UCSD-AML1 (cell line): Measurements from ENCODE around the gene MRPS15.
"Not testable (repeated sequence)": the region's sequence is repeated elsewhere in the genome, so short reads cannot be mapped to it uniquely, and the experiment has no call there.

Experiments used
- DNase-seq: peaks from one replicate; lab custom pipeline; 2025; ENCODE audit not compliant: unreplicated experiment; lab: John Stamatoyannopoulos, UW

MRPS15 gene

GRCh38 chr1:36463803-36464604, at the start of gene MRPS15:
MRPS15 (minus strand) TSS chr1:36464384; CDS start chr1:36464275, 109 bp downstream.
- peak; percentile 94 for DNase-seq

GRCh38 chr1:36512842-36513241, 48.7 kb upstream of the MRPS15 start:
- DNase-seq = no peak

GRCh38 chr1:36511804-36512798, 47.9 kb upstream of the MRPS15 start:
- no peak for DNase-seq

GRCh38 chr1:36511220-36511619, 47.0 kb upstream of the MRPS15 start:
- not testable (repeated sequence) for DNase-seq

GRCh38 chr1:36510418-36510817, 46.2 kb upstream of the MRPS15 start:
- no peak for DNase-seq

GRCh38 chr1:36508257-36508656, 44.1 kb upstream of the MRPS15 start:
- DNase-seq = no peak

GRCh38 chr1:36506276-36506920, 42.2 kb upstream of the MRPS15 start:
- DNase-seq = no peak

- no peak for DNase-seq
These were observed 39.5 kb upstream of the MRPS15 start for GRCh38 chr1:36503733-36504132.

GRCh38 chr1:36503159-36503558, 39.0 kb upstream of the MRPS15 start:
- DNase-seq = no peak

GRCh38 chr1:36502616-36503015, 38.4 kb upstream of the MRPS15 start:
- DNase-seq = no peak

- DNase-seq = not testable (repeated sequence)
These were observed 37.7 kb upstream of the MRPS15 start for GRCh38 chr1:36501911-36502310.

GRCh38 chr1:36497207-36497606, 33.0 kb upstream of the MRPS15 start:
- DNase-seq = no peak

- DNase-seq = no peak
These were observed 30.8 kb upstream of the MRPS15 start for GRCh38 chr1:36494971-36495370.

- no peak for DNase-seq
These were observed 29.3 kb upstream of the MRPS15 start for GRCh38 chr1:36493524-36493923.

- peak; percentile 46 for DNase-seq
These were observed 28.3 kb upstream of the MRPS15 start for GRCh38 chr1:36492491-36492890.

- not testable (repeated sequence) for DNase-seq
These were observed 25.3 kb upstream of the MRPS15 start for GRCh38 chr1:36489258-36490051.

- DNase-seq = no peak
These were observed 23.7 kb upstream of the MRPS15 start for GRCh38 chr1:36487906-36488305.

GRCh38 chr1:36487336-36487725, 23.1 kb upstream of the MRPS15 start:
- DNase-seq = not testable (repeated sequence)

- DNase-seq = peak; percentile 38
These were observed 22.5 kb upstream of the MRPS15 start for GRCh38 chr1:36486439-36487335.

GRCh38 chr1:36486093-36486438, 21.9 kb upstream of the MRPS15 start:
- DNase-seq = no peak
